ENCODE data around the gene ACVRL1.

ACVRL1 gene

DNA sequence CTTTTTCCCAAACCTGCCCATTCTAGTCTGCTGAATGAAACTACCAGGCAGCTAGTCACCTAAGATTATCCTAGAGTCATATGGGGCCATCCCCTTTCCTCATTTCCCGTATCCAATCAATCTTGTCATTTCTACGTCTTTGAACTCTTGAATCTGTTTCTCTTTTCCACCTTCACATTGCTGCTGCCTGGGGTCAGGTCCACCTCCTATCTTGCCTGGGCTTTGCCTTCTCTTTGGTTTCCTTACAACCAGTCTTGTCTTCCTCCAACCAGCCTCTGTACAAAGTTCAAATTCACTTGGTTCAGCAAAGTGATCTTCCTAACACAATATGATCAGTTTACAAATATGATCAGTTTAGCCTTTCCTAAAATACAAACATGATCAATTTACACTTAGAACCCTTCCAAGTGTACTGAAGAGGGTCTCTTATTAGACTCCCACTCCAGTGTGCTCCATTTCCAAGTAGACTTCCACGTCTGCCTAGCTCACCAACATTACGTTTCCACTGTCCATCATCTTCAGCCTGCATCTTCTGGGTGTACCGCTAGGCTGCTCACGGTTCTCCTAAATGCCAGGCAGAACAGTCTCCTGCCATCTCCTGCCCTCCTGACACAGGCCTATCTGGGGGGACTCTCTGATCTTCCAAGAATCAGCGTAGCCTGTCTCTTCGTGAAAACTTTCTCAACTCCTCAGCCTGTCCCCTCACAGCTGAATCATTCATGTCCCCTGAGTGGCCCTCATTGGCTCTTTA lies 40.1 kb downstream of the ACVRL1 start:
- Histone ChIP-seq H3K9ac (ENCODE audit: low read depth, low read length, poor library complexity) (no peak overlapping the region), H3K14ac (ENCODE audit: low read length) (no peak overlapping the region), H3K9me3 (replicated peaks in 1 of 2; ENCODE audit: control insufficient read depth in 2 of 2, insufficient read depth in 1 of 2, low read depth in 1 of 2, low read length in 2 of 2) (peaks cover 9 to 14% of the 10 kb centered on the region in 2 donors), H2BK5ac (ENCODE audit: low read length) (no peak overlapping the region), H2BK12ac (ENCODE audit: low read length) (no peak overlapping the region), H4K91ac (ENCODE audit: low read depth, low read length, poor library complexity) (no peak overlapping the region), H3K4me3 (ENCODE audit: low read length in 2 of 2) (no peak overlapping the region), H3K27me3 (ENCODE audit: control insufficient read depth in 3 of 3, insufficient read depth in 3 of 3, low read depth in 1 of 3, low read length in 3 of 3) (peaks cover 3 to 49% (median 20%) of the 10 kb centered on the region in 3 experiments), H3K79me1 (ENCODE audit: low read depth, low read length) (no peaks in the 10 kb centered on the region), H4K8ac (ENCODE audit: low read depth, low read length) (no peak overlapping the region), H3K18ac (ENCODE audit: low read length) (no peak overlapping the region), H3K4me2 (ENCODE audit: insufficient read depth, low read length, poor library complexity, severe bottlenecking) (no peak overlapping the region), H3K36me3 (replicated peaks in 1 of 2; ENCODE audit: control insufficient read depth in 2 of 2, insufficient read depth in 2 of 2, low read length in 2 of 2) (no peaks in the 10 kb centered on the region), H2AFZ (ENCODE audit: low read length) (no peak overlapping the region), H2AK5ac (ENCODE audit: low read depth, low read length) (no peak overlapping the region), H3K27ac (replicated peaks; ENCODE audit: low read length) (no peak overlapping the region), H3K4ac (ENCODE audit: low read length) (no peak overlapping the region), H2BK15ac (ENCODE audit: low read length) (no peak overlapping the region), H3K4me1 (ENCODE audit: control insufficient read depth in 2 of 2, insufficient read depth in 1 of 2, low read depth in 1 of 2, low read length in 2 of 2) (peaks cover 2 to 4% of the 10 kb centered on the region in 2 donors), H2BK120ac (ENCODE audit: low read depth, low read length) (no peak overlapping the region), H3K23ac (ENCODE audit: low read depth, low read length, poor library complexity) (no peak overlapping the region)
- DNase-seq (ENCODE audit: low spot score) = no peak
- no CpG with 5 or more reads among the region's 8 CpGs for WGBS, 2 donors (ENCODE audit: extremely low coverage in 2 of 2, insufficient read length in 2 of 2, insufficient replicate concordance in 1 of 2)

DNA sequence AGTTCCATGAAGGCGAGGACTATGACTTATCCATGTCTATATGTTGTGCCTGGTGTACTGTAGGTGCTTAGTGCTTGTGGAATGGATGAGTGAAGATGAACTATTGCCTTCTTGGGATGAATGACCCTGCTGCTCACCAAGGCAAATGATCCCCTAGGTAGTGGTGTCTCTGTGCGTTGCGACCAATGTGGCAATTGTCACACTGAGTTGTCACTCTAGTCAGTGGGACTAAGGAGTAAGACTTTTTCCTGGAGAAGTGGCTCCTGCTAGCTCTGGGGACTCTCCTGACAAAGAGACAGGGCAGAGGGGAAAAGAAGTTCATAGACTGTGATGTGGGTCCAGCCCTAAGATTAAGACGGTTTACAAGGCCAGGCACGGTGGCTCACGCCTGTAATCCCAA lies 40.8 kb downstream of the ACVRL1 start:
- Histone ChIP-seq H3K14ac (ENCODE audit: low read length) (no peak overlapping the region), H2BK120ac (ENCODE audit: low read depth, low read length) (no peak overlapping the region), H3K18ac (ENCODE audit: low read length) (no peak overlapping the region), H3K4me2 (ENCODE audit: insufficient read depth, low read length, poor library complexity, severe bottlenecking) (no peak overlapping the region), H4K8ac (ENCODE audit: low read depth, low read length) (no peak overlapping the region), H3K4me3 (ENCODE audit: low read length in 2 of 2) (no peak overlapping the region), H4K91ac (ENCODE audit: low read depth, low read length, poor library complexity) (no peak overlapping the region), H3K9ac (ENCODE audit: low read depth, low read length, poor library complexity) (no peak overlapping the region), H3K79me1 (ENCODE audit: low read depth, low read length) (no peaks in the 10 kb centered on the region), H3K4me1 (ENCODE audit: control insufficient read depth in 2 of 2, insufficient read depth in 1 of 2, low read depth in 1 of 2, low read length in 2 of 2) (peaks cover 2 to 4% of the 10 kb centered on the region in 2 donors), H2AK5ac (ENCODE audit: low read depth, low read length) (no peak overlapping the region), H3K36me3 (replicated peaks in 1 of 2; ENCODE audit: control insufficient read depth in 2 of 2, insufficient read depth in 2 of 2, low read length in 2 of 2) (peaks cover 0 to 2% of the 10 kb centered on the region in 2 donors), H3K9me3 (replicated peaks in 1 of 2; ENCODE audit: control insufficient read depth in 2 of 2, insufficient read depth in 1 of 2, low read depth in 1 of 2, low read length in 2 of 2) (peaks cover 9 to 14% of the 10 kb centered on the region in 2 donors), H2BK5ac (ENCODE audit: low read length) (no peak overlapping the region), H2AFZ (ENCODE audit: low read length) (no peak overlapping the region), H2BK15ac (ENCODE audit: low read length) (no peak overlapping the region), H3K4ac (ENCODE audit: low read length) (no peak overlapping the region), H3K27ac (replicated peaks; ENCODE audit: low read length) (no peak overlapping the region), H3K27me3 (ENCODE audit: control insufficient read depth in 3 of 3, insufficient read depth in 3 of 3, low read depth in 1 of 3, low read length in 3 of 3) (peaks cover 3 to 44% (median 20%) of the 10 kb centered on the region in 3 experiments), H3K23ac (ENCODE audit: low read depth, low read length, poor library complexity) (no peak overlapping the region), H2BK12ac (ENCODE audit: low read length) (no peak overlapping the region)
- no CpG with 5 or more reads among the region's 6 CpGs for WGBS, 2 donors (ENCODE audit: extremely low coverage in 2 of 2, insufficient read length in 2 of 2, insufficient replicate concordance in 1 of 2)
- DNase-seq (ENCODE audit: low spot score) = no peak

DNA sequence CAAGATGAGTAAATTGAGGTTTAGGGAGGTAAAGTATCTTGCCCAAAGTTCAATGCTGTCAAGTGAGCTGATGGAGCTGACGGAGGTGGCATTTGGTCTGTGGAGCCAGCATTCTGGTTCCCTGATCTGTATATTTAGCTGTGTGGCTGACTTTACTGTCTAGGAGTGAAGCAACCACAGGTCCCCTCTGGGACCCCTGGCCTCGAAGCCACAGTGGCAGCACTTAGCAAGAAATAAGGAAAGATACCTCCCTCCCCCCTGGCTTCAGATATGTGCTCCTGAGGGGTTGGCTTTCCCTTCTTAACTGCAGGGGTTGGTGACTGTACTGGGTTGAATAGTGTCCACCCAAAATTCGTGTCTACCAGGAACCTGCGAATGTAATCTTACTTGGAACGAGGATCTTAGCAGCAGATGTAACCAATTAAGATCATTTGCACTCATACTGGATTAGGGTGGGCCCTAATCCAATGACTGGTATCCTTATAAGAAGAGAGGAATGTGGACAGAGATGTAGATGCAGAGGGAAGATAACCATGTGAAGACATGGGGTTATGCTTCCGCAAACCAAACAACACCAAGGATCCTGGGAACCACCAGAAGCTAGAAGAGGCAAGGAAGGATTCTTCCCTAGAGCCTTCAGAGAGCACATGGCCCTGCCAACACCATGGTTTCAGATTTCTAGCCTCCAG lies 42.2 kb downstream of the ACVRL1 start:
- no peak overlapping the region for H3K9ac ChIP-seq (ENCODE audit: low read depth, low read length, poor library complexity)
- no peak overlapping the region for H3K4me3 ChIP-seq (ENCODE audit: low read length in 2 of 2)
- H2AK5ac ChIP-seq (ENCODE audit: low read depth, low read length) = no peak overlapping the region
- peaks cover 4 to 16% of the 10 kb centered on the region in 2 donors for H3K4me1 ChIP-seq (ENCODE audit: control insufficient read depth in 2 of 2, insufficient read depth in 1 of 2, low read depth in 1 of 2, low read length in 2 of 2)
- H3K14ac ChIP-seq (ENCODE audit: low read length) = no peak overlapping the region
- no CpG with 5 or more reads among the region's 6 CpGs for WGBS, 2 donors (ENCODE audit: extremely low coverage in 2 of 2, insufficient read length in 2 of 2, insufficient replicate concordance in 1 of 2)
- peaks cover 2 to 9% of the 10 kb centered on the region in 2 donors for H3K9me3 ChIP-seq (replicated peaks in 1 of 2; ENCODE audit: control insufficient read depth in 2 of 2, insufficient read depth in 1 of 2, low read depth in 1 of 2, low read length in 2 of 2)
- H2BK120ac ChIP-seq (ENCODE audit: low read depth, low read length) = no peak overlapping the region
- H4K91ac ChIP-seq (ENCODE audit: low read depth, low read length, poor library complexity) = no peak overlapping the region
- peaks cover 0 to 5% of the 10 kb centered on the region in 2 donors for H3K36me3 ChIP-seq (replicated peaks in 1 of 2; ENCODE audit: control insufficient read depth in 2 of 2, insufficient read depth in 2 of 2, low read length in 2 of 2)
- H3K4ac ChIP-seq (ENCODE audit: low read length) = no peak overlapping the region
- H3K79me1 ChIP-seq (ENCODE audit: low read depth, low read length) = no peaks in the 10 kb centered on the region
- H2BK12ac ChIP-seq (ENCODE audit: low read length) = no peak overlapping the region
- no peak overlapping the region for H3K23ac ChIP-seq (ENCODE audit: low read depth, low read length, poor library complexity)
- H3K4me2 ChIP-seq (ENCODE audit: insufficient read depth, low read length, poor library complexity, severe bottlenecking) = no peak overlapping the region
- H3K27ac ChIP-seq (replicated peaks; ENCODE audit: low read length) = no peak overlapping the region
- peaks cover 3 to 38% (median 18%) of the 10 kb centered on the region in 3 experiments for H3K27me3 ChIP-seq (ENCODE audit: control insufficient read depth in 3 of 3, insufficient read depth in 3 of 3, low read depth in 1 of 3, low read length in 3 of 3)
- H2BK15ac ChIP-seq (ENCODE audit: low read length) = no peak overlapping the region
- no peak overlapping the region for H4K8ac ChIP-seq (ENCODE audit: low read depth, low read length)
- no peak overlapping the region for H3K18ac ChIP-seq (ENCODE audit: low read length)
- H2BK5ac ChIP-seq (ENCODE audit: low read length) = no peak overlapping the region
- DNase-seq (ENCODE audit: low spot score) = no peak
- no peak overlapping the region for H2AFZ ChIP-seq (ENCODE audit: low read length)

DNA sequence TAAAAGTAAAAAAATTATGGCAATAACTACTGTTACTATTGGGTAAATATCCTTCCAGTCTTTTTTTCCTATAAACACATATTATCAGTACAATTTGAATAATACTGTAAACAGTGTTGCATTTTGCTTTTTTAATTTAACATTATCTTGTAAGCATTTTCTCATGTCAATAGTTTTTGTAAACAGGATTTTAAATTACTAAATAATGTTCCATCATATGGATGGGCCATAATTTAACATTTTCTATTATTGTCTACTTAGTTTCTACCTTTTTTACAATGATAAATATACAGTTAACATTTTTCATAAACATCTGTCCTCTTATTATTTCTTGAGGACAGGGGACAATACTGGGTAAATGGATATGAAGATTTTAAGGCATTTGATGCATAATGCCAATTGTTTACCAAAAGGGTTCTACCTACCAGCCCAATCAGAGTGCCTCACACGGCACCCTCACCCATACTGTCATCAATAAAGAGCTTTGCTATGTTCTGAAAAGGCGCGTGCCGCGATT lies 43.4 kb downstream of the ACVRL1 start:
- peak overlapping the region; percentile 66 for H3K9ac ChIP-seq (ENCODE audit: low read depth, low read length, poor library complexity)
- no peak overlapping the region for H3K27ac ChIP-seq (replicated peaks; ENCODE audit: low read length)
- H3K14ac ChIP-seq (ENCODE audit: low read length) = no peak overlapping the region
- no peaks in the 10 kb centered on the region for H3K79me1 ChIP-seq (ENCODE audit: low read depth, low read length)
- H3K4me2 ChIP-seq (ENCODE audit: insufficient read depth, low read length, poor library complexity, severe bottlenecking) = peak overlapping the region; percentile 81
- no peak overlapping the region for H2BK5ac ChIP-seq (ENCODE audit: low read length)
- H3K18ac ChIP-seq (ENCODE audit: low read length) = peak overlapping the region; percentile 85
- no peak overlapping the region for H3K23ac ChIP-seq (ENCODE audit: low read depth, low read length, poor library complexity)
- DNase-seq (ENCODE audit: low spot score) = no peak
- peak overlapping the region; percentile 53 for H2BK12ac ChIP-seq (ENCODE audit: low read length)
- H3K4me1 ChIP-seq (ENCODE audit: control insufficient read depth in 2 of 2, insufficient read depth in 1 of 2, low read depth in 1 of 2, low read length in 2 of 2) = peaks cover 4 to 22% of the 10 kb centered on the region in 2 donors
- no CpG with 5 or more reads among the region's 5 CpGs for WGBS, 2 donors (ENCODE audit: extremely low coverage in 2 of 2, insufficient read length in 2 of 2, insufficient replicate concordance in 1 of 2)
- peaks cover 3 to 38% (median 18%) of the 10 kb centered on the region in 3 experiments for H3K27me3 ChIP-seq (ENCODE audit: control insufficient read depth in 3 of 3, insufficient read depth in 3 of 3, low read depth in 1 of 3, low read length in 3 of 3)
- H3K36me3 ChIP-seq (replicated peaks in 1 of 2; ENCODE audit: control insufficient read depth in 2 of 2, insufficient read depth in 2 of 2, low read length in 2 of 2) = peaks cover 0 to 16% of the 10 kb centered on the region in 2 donors
- H2BK15ac ChIP-seq (ENCODE audit: low read length) = peak overlapping the region; percentile 70
- H4K91ac ChIP-seq (ENCODE audit: low read depth, low read length, poor library complexity) = no peak overlapping the region
- no peak overlapping the region for H2BK120ac ChIP-seq (ENCODE audit: low read depth, low read length)
- peak overlapping the region; percentile 64 to 82 for H3K4me3 ChIP-seq (ENCODE audit: low read length in 2 of 2)
- H3K4ac ChIP-seq (ENCODE audit: low read length) = no peak overlapping the region
- H4K8ac ChIP-seq (ENCODE audit: low read depth, low read length) = no peak overlapping the region
- H2AFZ ChIP-seq (ENCODE audit: low read length) = peak overlapping the region; percentile 98
- no peak overlapping the region for H2AK5ac ChIP-seq (ENCODE audit: low read depth, low read length)
- H3K9me3 ChIP-seq (replicated peaks in 1 of 2; ENCODE audit: control insufficient read depth in 2 of 2, insufficient read depth in 1 of 2, low read depth in 1 of 2, low read length in 2 of 2) = peaks cover 2 to 3% of the 10 kb centered on the region in 2 donors

Data from neuronal stem cell (in vitro differentiated cells).